ENCODE results near the gene LENG8.

The LENG8 gene

DNA sequence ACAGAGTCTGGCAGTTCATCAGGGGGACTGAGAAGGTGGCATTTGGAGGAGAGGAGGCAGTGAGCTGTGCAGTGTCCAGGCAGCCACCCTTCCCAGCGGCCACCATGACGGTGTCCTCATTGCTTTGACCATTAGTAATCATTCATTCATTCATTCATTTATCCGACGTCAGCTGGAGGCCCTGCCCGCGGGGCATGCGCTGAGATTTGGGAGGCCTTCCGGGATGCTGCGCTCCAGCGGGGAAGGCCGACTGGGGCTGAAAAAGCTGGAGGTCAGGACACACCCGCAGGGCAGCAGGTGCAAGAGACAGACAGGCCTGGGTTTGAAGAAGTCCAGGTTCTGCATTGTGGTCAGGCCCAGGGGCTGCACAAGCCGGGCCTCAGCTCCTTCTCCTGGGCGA, 24.8 kb upstream of the LENG8 start:
- no peak for DNase-seq

DNA sequence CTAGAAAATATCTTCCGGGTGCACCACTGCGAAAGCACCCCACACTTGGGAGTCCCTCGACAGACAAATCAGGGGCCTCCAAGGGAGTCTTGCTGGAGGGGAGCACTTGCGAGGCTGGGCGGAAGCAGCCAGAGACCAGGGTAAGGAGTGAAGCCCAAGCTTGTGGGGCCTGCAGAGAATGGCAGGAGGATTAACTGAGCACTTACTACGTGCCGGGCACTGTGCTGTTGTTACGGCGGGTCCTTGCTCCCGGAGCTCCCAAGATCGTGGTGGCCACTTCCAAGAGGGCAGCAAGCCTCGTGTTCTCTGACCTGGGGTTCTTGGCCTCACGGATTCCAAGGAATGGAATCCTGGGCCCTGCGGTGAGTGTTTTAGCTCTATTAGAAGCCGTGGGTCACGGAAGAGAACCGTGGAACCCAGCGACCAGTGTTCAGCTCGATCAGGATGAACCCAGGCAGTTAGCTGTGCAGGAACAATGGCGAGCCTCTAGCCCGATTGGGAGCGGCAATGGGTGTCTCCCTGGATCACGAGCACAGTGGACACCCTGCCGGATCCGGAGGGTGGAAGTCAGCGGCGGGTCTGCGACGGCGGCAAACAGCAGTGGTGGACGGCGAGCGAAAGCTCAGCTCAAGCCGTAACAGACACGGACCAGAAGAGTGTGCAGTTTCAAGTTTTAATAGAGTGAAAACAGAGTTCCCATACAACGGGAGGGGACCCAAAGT, 24.2 kb upstream of the LENG8 start:
- DNase-seq, result no peak

DNA sequence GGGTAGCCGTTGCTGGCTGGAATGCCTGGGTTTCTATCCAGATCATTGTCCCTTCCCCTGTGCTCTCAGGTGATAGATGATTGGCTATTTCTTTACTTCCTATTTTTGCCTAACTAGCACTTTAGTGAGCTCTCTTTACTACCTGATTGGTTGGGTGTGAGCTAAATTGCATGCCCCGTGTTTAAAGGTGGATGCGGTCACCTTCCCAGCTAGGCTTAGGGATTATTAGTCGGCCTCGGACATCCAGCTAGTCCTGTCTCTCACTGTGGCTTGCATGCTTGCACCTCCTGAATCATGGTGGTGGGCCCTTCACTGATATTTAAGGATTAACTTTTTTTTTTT, 23.6 kb upstream of the LENG8 start:
- no peak for DNase-seq

DNA sequence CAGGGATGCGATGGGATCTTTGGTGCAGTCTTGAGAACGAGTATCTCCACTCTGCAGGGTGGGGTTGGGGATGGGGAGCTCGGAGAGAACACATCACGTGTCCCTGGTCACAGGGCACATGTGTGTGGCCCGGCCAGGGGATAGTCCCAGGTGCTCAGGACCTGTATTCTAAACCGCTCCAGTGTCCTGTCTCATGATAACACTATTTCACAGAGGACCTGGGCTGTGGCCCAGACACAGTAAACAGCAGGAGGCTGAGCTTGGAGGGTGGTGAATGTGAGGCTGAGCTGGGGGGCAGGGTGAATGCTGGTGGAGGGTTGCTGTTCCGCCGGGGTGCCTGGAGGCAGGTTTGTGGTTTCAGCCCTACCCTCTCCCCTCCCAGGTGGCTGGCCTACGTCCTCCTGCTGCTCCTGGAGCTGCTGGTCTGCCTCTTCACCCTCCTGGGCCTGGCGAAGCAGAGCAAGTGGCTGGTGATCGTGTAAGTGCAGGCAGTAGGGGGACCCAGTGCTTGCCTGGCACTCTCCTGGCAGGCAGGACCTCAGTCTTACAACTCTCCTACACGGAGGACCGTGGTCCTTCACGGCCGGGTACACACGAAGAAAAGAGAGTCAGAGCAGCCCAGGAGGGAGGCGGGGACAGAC, 22.6 kb upstream of the LENG8 start:
- DNase-seq, result no peak

DNA sequence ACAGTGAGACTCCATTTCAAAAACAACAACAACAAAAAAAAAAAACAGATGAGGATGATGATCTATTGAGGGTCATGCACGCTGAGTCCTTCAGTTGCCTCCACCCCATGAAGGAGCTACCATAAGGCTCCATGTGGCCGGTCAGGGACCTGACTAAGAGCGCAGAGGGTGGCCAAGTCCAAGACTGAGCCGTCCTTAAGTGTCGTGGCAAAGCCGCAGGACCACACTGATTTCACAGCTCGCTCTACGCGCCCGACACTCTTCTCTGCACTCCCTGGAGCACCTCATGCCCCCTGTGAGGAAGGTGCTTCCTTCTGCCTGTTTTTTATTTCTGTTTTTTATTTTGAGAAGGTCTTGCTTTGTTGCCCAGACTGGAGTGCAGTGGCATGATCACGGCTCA, 21.4 kb upstream of the LENG8 start:
- DNase-seq, result no peak

DNA sequence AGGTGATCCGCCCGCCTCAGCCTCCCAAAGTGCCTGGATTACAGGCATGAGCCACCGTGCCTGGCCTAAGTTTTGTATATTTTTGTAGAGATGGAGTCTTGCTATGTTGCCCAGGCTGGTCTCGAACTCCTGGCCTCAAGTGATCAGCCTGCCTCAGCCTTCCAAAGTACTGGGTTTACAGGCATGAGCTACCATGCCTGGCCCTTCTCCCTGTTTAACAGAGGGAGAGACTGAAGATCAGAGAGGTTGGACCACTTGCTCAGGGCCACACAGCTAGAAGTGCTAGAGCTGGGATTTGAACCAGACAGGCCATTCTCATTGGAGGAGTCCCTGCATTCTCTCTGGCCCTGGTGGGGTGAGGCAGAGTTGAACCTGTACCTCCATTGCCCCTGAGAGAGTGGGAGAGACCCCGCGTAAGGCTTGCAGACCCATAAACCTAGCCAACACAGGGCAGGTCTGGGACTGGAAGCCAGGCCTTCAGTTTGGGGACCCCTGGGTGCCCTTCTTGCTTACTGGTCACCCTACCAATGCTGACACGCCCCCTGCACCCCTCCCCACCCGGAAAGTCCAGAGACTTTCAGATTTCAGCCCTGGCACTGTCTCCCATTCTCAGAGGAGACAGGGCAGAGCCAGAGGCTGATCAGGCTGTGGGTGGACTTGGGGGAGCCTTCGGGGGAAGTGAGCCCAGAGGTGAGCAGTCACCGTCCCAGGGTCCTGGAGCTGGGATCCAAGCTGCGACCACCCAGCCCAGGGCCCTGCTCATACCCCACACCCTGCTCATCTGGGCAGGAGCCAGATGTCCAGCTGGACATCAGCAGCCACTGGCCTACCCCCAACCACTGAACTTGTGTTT, 20.4 kb upstream of the LENG8 start:
- no peak for DNase-seq

DNA sequence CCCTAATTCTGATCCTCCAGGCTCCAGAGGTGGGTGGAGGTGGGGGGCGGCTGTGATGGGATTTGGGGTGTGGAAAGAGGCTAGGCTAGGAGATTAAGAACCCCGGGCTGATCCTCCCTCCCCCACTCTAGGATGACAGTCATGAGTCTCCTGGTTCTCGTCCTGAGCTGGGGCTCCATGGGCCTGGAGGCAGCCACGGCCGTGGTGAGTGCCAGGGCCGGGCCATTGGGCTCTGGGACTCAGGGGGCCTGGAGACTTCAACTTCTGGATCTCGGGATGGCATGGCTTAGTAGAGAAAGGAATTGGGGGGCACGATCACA, 19.9 kb upstream of the LENG8 start:
- DNase-seq, result no peak

DNA sequence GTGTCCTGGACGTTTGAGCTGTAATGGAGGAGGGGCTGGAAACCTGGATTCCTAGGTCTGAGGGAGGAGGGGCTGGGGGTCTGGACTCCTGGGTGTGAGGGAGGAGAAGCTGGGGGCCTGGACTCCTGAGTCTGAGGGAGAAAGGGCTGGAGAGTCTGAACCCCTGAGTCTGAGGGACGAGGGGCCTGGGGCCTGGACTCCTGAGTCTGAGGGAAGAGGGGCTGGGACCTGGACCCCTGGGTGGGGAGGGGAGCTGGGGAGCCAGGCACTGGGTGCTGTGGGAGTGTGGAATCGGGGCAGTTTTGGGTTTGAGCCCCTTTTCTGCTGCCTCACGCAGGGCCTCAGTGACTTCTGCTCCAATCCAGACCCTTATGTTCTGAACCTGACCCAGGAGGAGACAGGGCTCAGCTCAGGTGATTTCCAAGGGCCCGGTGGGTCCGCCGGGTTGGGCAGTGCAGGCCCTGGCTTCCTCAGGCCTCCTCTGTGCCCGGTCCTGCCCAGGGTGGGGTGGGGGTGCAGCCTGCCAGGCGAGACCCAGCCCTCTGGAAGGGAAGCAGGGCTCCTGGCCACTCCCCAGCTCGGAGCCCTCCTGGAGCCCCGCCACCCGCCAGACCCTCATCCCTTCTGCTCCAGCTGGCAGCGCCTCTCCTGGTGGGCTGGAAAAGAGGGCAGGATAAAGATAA, 19.3 kb upstream of the LENG8 start:
- DNase-seq, result no peak

DNA sequence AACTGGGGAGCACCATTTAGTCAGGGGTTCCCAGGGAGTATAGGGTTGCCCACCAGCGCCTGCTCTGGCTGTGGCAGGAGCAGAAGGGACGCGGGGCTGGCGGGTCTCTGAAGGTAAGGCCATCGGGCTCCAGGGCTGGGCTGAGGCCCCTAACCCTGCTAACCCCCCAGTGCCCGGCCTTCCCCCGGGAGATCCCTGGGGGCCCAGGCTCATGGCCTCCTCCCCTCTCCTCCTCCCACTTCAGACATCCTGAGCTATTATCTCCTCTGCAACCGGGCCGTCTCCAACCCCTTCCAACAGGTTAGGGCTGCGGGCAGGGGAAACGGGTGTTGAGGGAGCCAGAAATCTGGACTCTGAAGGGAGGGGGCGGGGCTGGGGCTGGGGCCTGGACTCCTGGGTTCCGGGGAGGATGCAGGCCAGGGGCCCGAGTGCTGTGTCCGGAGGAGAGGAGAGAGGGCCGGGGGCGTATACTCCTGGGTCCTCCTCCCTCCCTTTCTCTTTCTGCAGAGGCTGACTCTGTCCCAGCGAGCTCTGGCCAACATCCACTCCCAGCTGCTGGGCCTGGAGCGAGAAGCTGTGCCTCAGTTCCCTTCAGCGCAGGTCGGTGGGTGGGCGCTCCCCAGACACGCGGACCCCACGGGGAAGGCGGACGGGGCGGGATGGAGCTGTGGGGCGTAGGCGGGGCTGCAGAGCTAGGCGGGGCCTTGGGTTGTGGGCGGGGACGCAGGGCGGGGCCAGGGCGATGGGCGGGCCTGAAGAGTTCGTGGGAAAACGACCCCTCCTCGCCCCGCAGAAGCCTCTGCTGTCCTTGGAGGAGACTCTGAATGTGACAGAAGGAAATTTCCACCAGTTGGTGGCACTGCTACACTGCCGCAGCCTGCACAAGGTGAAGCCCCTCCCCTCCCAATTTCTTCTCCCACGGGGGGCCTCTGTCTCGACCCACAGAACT, 18.4 kb upstream of the LENG8 start:
- DNase-seq, result no peak

DNA sequence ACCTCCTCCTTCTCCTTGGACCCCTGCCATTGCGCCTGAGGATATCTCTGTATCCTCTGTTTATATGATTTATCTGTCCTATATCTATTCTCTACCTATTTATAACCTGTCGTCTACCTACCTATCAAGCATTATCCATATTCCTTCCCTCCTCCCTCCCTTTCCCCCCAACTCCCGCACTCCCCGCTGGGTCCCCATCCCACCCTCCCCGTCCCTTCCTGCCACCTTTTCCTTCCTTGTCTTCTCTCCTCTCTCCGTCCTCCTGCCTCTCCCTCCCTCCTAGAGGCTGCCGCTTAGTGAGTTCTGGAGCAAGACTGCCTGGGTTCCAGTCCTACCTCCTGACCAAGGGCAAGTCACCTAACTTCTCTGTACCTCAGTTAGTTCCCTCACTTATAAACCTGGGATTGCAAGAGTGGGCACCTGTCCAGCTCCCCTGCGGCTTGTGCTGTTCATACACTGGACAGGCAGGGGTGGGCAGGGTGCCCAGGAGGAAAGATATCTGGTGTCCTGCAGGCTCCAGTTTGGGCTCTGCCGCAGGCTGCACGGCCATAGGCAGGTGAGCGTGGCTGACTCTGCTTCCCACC, 17.7 kb upstream of the LENG8 start:
- no peak for DNase-seq

DNA sequence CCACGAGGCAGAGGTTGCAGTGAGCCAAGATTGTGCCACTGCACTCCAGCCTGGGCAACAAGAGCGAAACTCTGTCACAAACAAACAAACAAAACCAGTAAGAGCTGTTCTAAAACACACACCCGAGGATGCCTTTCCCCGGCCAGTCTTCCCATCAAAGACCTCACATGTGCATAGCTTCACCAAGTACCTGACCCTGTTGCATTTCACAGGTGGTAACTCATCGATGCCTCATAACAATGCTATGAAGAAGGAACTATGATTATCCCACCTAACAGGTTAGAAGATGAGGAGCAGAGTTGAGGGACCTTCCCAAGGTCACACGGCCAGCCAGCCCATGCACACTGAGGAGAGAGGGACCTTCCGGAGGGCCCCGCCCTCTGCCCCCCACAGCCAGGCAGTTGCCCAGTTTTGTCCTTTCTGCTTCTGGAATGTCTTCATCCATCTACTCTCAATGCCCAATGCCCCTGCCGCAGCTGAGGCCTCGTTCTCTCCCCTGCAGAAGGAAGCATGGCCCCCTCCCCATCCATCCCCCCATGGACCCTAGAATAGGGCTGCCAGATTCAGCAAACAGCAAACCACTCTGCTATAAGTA, 16.8 kb upstream of the LENG8 start:
- no peak for DNase-seq

DNA sequence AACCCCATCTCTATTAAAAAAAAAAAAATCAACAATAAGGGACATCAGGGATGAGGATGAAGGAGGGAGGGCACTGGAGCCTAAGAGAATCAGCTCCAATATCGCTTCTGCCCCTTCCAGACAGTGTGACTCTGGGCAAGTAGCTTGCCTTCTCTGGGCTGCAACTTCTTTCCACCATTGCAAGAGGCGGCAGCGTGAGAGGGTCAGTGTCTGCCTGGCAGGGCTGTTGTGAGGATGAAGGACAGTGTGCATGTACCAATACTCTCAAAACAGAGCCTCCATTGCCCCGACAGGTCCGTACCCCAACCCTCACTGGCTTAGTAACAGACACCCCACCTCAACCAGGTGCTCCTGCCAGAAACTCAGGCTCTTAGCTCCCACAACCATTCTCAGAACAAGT, 15.3 kb upstream of the LENG8 start:
- DNase-seq, result no peak

DNA sequence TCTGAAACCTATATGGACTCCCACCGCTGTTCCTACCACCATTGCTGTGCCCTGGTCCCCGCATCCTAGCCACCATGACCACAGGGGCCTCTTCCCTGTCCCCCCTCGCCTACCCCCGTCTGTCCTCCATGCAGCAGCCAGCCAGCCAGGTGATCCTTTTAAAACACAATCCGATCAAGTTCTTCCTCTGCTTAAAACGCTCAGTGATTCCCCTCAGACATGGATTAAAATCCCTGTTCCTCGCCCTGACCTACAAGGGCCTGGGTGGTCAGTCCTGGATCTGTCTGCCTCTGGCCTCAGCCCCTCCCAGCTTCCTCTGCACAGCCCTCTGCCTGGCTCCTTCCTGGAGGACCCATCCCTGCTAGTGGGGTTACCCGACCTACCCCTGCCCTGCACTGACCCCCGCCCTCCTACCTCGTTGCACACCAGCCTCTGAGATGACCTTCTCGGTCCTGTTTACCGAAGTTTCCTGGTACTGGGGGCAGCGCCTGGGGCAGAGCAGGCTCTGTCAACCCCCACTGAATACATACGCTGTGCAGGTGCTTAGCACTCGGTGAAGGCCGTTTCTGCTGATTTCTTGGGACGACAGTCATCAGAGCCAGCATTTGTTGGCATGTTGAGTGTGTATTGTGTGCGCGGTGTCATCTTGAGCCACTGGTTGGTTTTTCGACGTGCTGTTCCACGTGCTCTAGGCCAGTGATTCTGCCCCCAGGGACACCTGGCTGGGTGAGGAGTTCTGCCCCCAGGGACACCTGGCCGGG, 14.7 kb upstream of the LENG8 start:
- no peak for DNase-seq

DNA sequence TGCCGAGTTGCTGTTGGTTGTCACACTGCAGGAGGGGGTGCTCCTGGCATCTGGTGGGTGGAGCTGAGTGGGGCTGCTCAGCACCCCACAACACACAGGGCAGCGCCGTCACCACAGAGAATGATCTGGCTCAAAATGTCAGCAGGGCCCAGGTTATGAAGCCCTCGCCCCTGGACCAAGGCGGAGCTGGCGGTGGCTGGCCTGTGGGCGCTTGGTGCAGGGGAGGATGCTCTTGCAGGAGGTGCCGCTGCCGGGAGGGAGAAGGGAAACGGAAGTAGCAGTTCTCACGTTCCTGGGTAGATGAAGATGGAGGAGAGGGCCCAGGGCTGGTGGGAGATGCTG, 14.2 kb upstream of the LENG8 start:
- DNase-seq, result no peak

DNA sequence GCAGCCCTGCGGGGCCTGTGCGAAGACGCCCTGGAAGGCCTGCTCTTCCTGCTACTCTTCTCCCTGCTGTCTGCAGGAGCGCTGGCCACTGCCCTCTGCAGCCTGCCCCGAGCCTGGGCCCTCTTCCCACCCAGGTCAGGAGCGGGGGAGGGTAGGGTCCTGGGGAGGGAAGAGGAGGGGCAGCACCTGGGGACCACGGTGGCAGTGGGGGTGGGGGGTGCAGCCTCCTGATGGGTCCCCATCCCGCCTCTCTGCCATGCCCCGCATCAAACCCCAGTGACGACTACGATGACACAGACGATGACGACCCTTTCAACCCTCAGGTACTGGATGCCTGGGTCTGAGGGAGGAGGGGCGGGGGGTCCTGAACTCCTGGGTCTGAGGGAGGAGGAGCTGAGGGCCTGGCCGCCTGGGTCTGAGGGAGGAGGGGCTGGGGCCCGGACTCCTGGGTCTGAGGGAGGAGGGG, 13.4 kb upstream of the LENG8 start:
- no peak for DNase-seq

DNA sequence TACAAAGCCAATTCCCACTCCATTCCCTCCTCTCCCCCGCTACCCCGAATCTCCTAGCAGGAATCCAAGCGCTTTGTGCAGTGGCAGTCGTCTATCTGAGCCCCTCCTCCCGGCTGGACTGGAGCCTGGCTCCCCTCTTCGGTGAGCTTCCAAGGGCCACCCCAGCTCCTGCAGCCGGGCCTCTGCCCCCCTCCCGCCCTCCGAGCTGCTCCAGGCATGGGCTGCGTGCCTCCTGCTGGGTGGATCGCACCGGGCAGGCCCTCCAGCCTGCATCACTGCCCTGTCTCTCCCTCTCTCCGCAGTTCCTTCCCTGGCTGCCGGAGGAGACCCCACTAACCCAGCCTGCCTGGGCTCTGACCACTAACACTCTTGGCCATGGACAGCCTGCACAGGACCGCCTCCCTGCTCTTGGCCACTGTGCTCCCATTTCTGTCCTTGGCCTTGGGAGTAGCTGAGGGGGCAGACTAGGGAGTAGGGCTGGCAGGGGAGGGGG, 12.9 kb upstream of the LENG8 start:
- DNase-seq, result no peak

DNA sequence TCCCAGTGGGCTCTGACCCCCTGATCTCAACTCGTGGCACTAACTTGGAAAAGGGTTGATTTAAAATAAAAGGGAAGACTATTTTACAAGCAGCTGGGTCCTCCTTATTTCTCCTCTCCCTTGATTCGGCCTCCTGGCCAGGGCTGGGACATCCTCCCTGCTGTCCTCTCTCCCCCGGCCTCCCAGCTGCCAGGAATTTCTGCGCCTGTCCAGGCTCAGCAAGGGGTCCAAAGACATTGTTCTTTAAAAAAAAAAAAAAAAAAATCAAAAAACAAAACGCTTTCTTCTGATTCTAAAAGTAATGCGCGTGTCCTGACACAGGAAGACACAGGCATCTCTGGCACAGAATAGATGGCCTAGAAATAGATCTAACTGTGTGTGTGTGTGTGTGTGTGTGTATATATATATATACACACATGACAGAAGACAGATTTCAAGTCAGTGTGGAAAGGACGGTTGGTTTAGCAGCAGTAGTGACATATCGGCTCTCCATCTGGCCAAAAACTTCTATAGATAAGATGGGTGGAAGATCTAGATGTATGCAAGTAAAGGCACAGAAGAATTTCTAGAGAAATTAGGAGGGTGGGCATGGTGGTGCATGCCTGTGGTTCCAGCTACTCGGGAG, 12.3 kb upstream of the LENG8 start:
- DNase-seq, result no peak

DNA sequence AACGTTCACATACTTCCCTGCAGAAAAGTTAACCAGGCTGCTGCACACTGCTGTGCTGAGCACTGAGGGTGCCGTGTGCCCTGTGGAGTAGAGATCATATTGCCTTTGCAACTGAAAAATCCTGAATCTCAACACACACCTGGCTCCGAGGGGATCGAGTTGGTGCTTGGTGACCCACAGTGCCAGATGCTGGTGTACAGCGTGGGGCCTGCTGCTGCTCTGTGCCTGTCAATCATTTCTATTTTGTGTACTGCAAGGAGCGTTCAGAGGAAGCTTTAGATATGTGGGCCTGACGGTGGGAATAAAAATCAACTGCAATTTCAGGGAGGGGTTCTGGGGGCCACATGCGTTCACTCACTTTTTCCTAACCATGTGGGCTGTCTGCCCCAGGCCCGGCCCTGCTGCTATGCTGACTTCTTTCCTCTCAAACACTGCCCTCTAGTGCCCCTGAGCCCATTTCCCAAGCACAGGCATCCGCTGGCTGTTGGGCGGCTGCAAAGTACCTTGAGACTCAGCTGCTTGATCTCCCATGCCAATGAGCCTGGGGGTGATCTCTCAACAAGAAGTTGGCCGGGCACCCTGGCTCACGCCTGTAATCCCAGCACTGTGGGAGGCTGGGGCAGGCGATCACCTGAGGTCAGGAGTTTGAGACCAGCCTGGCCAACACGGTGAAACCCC, 9.7 kb upstream of the LENG8 start:
- DNase-seq, result no peak

DNA sequence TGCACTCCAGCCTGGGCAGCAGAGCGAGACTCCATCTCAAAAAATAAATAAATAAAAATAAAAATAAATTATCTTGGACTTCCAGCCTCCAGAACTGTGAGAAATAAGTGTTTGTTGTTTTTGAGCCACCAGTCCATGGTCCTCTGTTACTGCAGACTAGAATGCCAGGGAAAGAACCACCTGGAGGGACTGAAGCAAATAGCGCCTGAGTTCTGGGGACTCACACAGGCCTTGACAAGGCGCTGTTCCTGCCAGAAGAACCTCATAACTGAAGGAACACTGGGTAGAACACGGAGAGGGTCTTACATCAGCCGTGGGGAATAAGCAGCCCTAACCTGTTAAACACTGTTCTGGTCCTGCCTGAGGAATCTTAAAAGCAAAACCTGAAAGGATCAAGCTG, 8.4 kb upstream of the LENG8 start:
- DNase-seq, result no peak

DNA sequence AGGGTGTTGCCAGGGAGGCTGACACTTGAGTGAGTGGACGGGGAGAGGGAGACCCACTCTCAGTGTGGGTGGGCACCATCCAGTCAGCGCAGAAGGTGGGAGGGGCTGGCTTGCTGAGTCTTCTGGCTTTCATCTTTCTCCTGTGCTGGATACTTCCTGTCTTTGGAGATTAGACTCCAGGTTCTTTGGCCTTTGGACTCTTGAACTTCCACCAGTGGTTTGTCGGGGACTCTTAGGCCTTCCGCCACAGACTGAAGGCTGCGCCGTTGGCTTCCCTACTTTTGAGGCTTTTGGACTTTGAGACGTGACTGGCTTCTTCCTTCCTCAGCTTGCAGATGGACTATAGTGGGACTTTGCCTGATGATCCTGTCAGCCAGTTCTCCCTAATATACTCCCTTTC, 4.3 kb upstream of the LENG8 start:
- no peak for DNase-seq

Measured in cerebellar nuclear complex (tissue), 1 donor.